Natural killer cell (primary cell): ENCODE data around the gene SHROOM2. TPM values are rescaled to one million over a fixed set of nuclear protein-coding genes. Genes with fewer than 3 reads are reported as not detected.

Source experiments
- ATAC-seq, 3 donors: fragments of 150-1000 bp in 2 of 3; fragments of 200-7000 bp in 1 of 3; cut with Tn5 transposase; 1 replicate in 1 of 3; 2 replicates in 2 of 3; pipeline ENCODE4 v1.10.0; 2021; ENCODE audit warnings: mild to moderate bottlenecking in 2 of 3, moderate library complexity in 2 of 3
- DNase-seq, 2 donors: peaks; one replicate each; pipeline versions ENCODE4 v3.0.0 to v3.0.0-alpha.2; 2013 to 2021; ENCODE audit warnings: mixed read lengths in 1 of 2
- H3K27ac ChIP-seq: one replicate; pipeline ENCODE4 v1.5.1; 2013; ENCODE audit warnings: mild to moderate bottlenecking, low read length
- H3K27me3 ChIP-seq: one replicate; pipeline ENCODE4 v1.6.1; 2013; ENCODE audit warnings: low read length; ENCODE audit not compliant: control insufficient read depth, insufficient read depth
- H3K36me3 ChIP-seq: one replicate; pipeline ENCODE4 v1.6.1; 2013; ENCODE audit warnings: low read length; ENCODE audit not compliant: control insufficient read depth, insufficient read depth
- H3K4me1 ChIP-seq: one replicate; pipeline ENCODE4 v1.6.1; 2013; ENCODE audit warnings: low read length; ENCODE audit not compliant: control insufficient read depth, insufficient read depth
- H3K4me3 ChIP-seq: one replicate; pipeline ENCODE4 v1.5.1; 2013; ENCODE audit warnings: low read length
- H3K9me3 ChIP-seq: one replicate; pipeline ENCODE4 v1.6.1; 2013; ENCODE audit warnings: low read length; ENCODE audit not compliant: control insufficient read depth, insufficient read depth
- H3K27ac Mint-ChIP-seq, 2 donors: one replicate each; pipeline ENCODE4 v1.8.0; 2022; ENCODE audit warnings: mild to moderate bottlenecking in 2 of 2, mixed read lengths in 2 of 2, moderate library complexity in 1 of 2
- H3K27me3 Mint-ChIP-seq, 2 donors: one replicate each; pipeline ENCODE4 v1.8.0; 2022; ENCODE audit warnings: low read depth in 2 of 2, mixed read lengths in 2 of 2
- H3K36me3 Mint-ChIP-seq: one replicate; pipeline ENCODE4 v1.8.0; 2022; ENCODE audit warnings: mixed read lengths
- H3K4me1 Mint-ChIP-seq, 2 donors: one replicate each; pipeline ENCODE4 v1.8.0; 2022; ENCODE audit warnings: mixed read lengths in 2 of 2
- H3K4me3 Mint-ChIP-seq: one replicate; pipeline ENCODE4 v1.8.0; 2022; ENCODE audit warnings: mild to moderate bottlenecking, moderate library complexity, mixed read lengths
- H3K9me3 Mint-ChIP-seq, 2 donors: one replicate each; pipeline ENCODE4 v1.8.0; 2022; ENCODE audit warnings: mixed read lengths in 2 of 2
- CTCF ChIP-seq: fragments of 200-600 bp; IDR thresholded peaks from one replicate; pipeline ENCODE4 v1.8.0; 2022; ENCODE audit warnings: antibody characterized with exemption
- WGBS: methylation state at CpG from one replicate; pipeline ENCODE4 v1.1.7; 2013; ENCODE audit warnings: missing lambda C conversion rate; ENCODE audit not compliant: insufficient coverage; 5-methylcytosine and 5-hydroxymethylcytosine counted together
- intact Hi-C: fragments of 100-400 bp; cut with micrococcal nuclease; formaldehyde crosslinking; loops from one replicate; pipeline ENCODE4 v1.14.2; 2022
- total RNA-seq, 4 donors: library from RNA; stranded (reverse); fragments of 120-200 nt in 1 of 4; gene quantifications; one replicate each; pipeline versions ENCODE4 v1.2.3 to v1.2.4, GENCODE V29; 2013 to 2022

SHROOM2 gene
- total RNA-seq, 3 donors from 2014 or later (not counting 1 experiment from before 2014, with no cell fraction given), result not detected

DNA sequence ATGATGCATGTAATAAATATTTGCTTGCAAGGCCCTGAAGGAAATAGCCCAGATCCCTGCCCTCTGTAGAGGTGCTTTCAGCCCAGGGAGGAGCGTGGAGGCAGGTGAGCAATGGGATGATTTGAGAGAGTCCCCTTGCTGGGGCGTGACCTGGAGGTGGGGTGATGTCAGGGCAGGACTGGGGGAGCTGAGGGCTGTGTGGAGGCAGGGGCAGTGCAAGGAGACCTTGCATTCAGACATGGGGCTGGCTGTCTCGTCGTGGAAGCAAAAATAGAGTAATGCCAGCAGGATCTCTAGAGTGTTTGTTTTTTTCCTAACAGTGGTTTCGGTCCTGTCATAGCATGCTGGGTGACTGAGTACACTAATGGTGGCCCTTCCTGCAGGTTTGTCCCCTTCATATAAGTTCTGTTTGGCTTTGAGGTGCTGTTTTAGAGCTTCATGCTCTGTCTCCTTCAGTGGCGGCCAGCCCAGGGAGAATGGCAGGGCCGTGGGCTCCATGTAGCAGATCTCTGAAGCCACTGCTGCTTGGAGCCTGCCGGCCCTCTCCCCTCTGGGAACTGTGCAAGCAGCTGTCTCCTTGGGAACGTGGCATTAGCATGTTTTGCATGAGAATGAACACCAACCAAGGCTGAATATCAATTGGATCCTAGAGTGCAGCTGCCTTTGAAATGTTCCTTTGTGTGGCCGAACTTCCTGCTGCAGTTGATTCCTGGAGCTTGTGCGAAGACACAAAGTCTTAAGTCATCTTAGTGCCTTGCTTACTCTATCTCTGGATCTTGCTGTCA, 141.7 kb downstream of the SHROOM2 start:
- Histone ChIP-seq H3K4me1 (no peaks in the 10 kb centered on the region), H3K9me3 (no peaks in the 10 kb centered on the region), H3K27me3 (no peaks in the 10 kb centered on the region), H3K36me3 (no peaks in the 10 kb centered on the region), H3K4me3 (no peak overlapping the region), H3K27ac (no peak overlapping the region)
- WGBS, result 85% methylated on average over 11 of the region's 11 CpGs
- H3K4me1 Mint-ChIP-seq, result no peaks in the 10 kb centered on the region
- intact Hi-C loops, result no loop called here
- H3K27ac Mint-ChIP-seq, result no peak overlapping the region
- peaks cover 0 to 5% of the 10 kb centered on the region in 2 donors for H3K27me3 Mint-ChIP-seq
- DNase-seq (no peak), ATAC-seq (no peak)
- no peak for TF ChIP-seq CTCF
- no peaks in the 10 kb centered on the region for H3K9me3 Mint-ChIP-seq
- no peak overlapping the region for H3K4me3 Mint-ChIP-seq
- no peaks in the 10 kb centered on the region for H3K36me3 Mint-ChIP-seq

GRCh38 chrX:9935436-9935835, 149.2 kb downstream of the SHROOM2 start:
- Mint-ChIP-seq H3K4me1 (no peaks in the 10 kb centered on the region), H3K27ac (no peak overlapping the region), H3K36me3 (no peaks in the 10 kb centered on the region), H3K4me3 (no peak overlapping the region), H3K27me3 (no peaks in the 10 kb centered on the region), H3K9me3 (no peaks in the 10 kb centered on the region)
- no peaks in the 10 kb centered on the region for H3K36me3 ChIP-seq
- 80% methylated on average over 1 of the region's 3 CpGs for WGBS
- intact Hi-C loops, result no loop called here
- H3K4me3 ChIP-seq, result no peak overlapping the region
- peaks cover 5% of the 10 kb centered on the region for H3K4me1 ChIP-seq
- DNase-seq, result no peak
- H3K9me3 ChIP-seq, result no peaks in the 10 kb centered on the region
- no peak for ATAC-seq
- H3K27ac ChIP-seq, result no peak overlapping the region
- no peaks in the 10 kb centered on the region for H3K27me3 ChIP-seq
- no peak for TF ChIP-seq CTCF

- H3K9me3 Mint-ChIP-seq, result no peaks in the 10 kb centered on the region
Observed at GRCh38 chrX:9937761-9938160, 151.5 kb downstream of the SHROOM2 start.

More at GRCh38 chrX:9937761-9938160, 151.5 kb downstream of the SHROOM2 start:
- Histone ChIP-seq H3K9me3 (no peaks in the 10 kb centered on the region), H3K4me3 (no peak overlapping the region), H3K36me3 (no peaks in the 10 kb centered on the region), H3K27ac (no peak overlapping the region), H3K27me3 (no peaks in the 10 kb centered on the region), H3K4me1 (peaks cover 28% of the 10 kb centered on the region)
- ATAC-seq, result no peak
- Mint-ChIP-seq H3K27ac (no peak overlapping the region), H3K27me3 (no peaks in the 10 kb centered on the region), H3K4me1 (peaks cover 10 to 13% of the 10 kb centered on the region in 2 donors), H3K4me3 (no peak overlapping the region), H3K36me3 (no peaks in the 10 kb centered on the region)
- no peak for DNase-seq
- 90% methylated on average over 6 of the region's 8 CpGs for WGBS
- TF ChIP-seq CTCF, result no peak
- intact Hi-C loops, result no loop called here
